Uterus (tissue), 2 donors: ENCODE data around the gene LHFPL4.

Experiments
- CTCF ChIP-seq, 4 experiments: fragments of 200-600 bp in 2 of 4; fragments of 450-650 bp in 2 of 4; sonication (generic) in 2 of 4; IDR thresholded peaks; one replicate each; pipeline ENCODE4 v1.5.1; 2016 to 2019; ENCODE audit warnings: antibody characterized with exemption in 4 of 4, mild to moderate bottlenecking in 2 of 4, moderate library complexity in 1 of 4
- POLR2A ChIP-seq, 2 donors: fragments of 450-650 bp; IDR thresholded peaks; one replicate each; pipeline ENCODE4 v1.6.1; 2016; ENCODE audit warnings: antibody characterized with exemption in 2 of 2, mild to moderate bottlenecking in 1 of 2, moderate library complexity in 1 of 2

DNA sequence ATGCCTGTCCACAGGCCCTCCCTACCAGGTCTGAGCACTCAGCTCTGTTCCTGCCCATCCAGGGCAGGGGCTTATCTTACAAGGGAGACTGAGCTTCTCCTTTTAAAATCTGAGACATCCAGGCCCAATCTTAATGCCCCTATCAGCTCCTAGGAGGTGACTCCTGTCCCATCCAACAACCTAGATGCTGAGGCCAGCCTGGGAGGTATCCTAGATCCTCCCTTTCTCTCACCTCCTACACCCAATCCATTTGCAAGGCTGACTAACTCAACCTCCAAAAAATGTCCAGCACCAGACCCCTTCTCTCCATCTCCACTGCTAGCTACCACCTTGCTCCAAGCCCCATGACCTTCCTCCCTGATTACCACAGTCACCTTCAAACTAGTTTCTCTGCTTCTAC is 17.4 kb downstream of the LHFPL4 start:
- TF ChIP-seq CTCF (IDR thresholded peaks at IDR 0.05) (no peak), POLR2A (IDR thresholded peaks at IDR 0.05) (no peak)
